Chondrocyte (in vitro differentiated cells): Measurements from ENCODE around the gene FRMPD1. TPM values are rescaled to one million over a fixed set of nuclear protein-coding genes. Genes with fewer than 3 reads are reported as not detected.

Experiments used
- DNase-seq: peaks from one replicate; pipeline ENCODE4 v3.0.0; 2021; ENCODE audit warnings: mixed read lengths, low spot score
- H3K27ac Mint-ChIP-seq: one replicate; pipeline ENCODE4 v1.8.0; 2021; ENCODE audit warnings: mild to moderate bottlenecking, moderate library complexity, mixed read lengths; ENCODE audit not compliant: unreplicated experiment
- H3K27me3 Mint-ChIP-seq: 2 replicates; pipeline ENCODE4 v1.8.0; 2021; ENCODE audit warnings: low read depth, mixed read lengths
- H3K36me3 Mint-ChIP-seq: 2 replicates; pipeline ENCODE4 v1.8.0; 2021; ENCODE audit warnings: low read depth, mixed read lengths
- H3K4me1 Mint-ChIP-seq: 2 replicates; pipeline ENCODE4 v1.8.0; 2021; ENCODE audit warnings: low read depth, mild to moderate bottlenecking, mixed read lengths
- H3K4me3 Mint-ChIP-seq: one replicate; pipeline ENCODE4 v1.8.0; 2021; ENCODE audit warnings: mild to moderate bottlenecking, moderate library complexity, mixed read lengths; ENCODE audit not compliant: unreplicated experiment
- H3K9me3 Mint-ChIP-seq: 2 replicates; pipeline ENCODE4 v1.8.0; 2021; ENCODE audit warnings: low read depth, mixed read lengths
- total RNA-seq: library from RNA; stranded (reverse); gene quantifications from 3 replicates; pipeline ENCODE4 v1.2.1, GENCODE V29; 2021
- TF ChIP-seq, protein P1 (sequence below): fragments of 200-600 bp; sonication (generic); IDR thresholded peaks from 2 replicates; pipeline ENCODE4 v1.5.0; 2021; ENCODE audit warnings: antibody characterized with exemption, mild to moderate bottlenecking, moderate library complexity

The FRMPD1 gene
- total RNA-seq, 1 donor from 2014 or later: not detected

DNA sequence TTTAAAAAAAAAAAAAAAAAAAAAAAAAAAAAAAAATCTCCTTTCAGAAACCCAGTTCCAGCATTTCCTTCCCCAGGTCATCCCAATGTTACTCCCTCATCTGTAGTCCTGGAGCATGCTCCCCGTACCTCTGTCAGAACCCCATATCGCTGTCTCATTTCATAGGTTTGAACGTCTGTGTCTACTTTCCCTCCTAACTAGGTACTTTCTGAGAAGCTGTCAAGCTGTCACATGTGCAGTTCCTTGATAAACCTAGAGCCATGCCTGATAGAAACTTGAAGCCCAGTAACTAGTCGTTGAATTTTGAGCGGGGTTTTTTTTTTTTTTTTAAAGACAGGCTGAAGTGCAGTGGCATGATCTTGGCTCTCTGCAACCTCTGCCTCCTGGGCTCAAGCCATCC, 118.6 kb downstream of the FRMPD1 start:
- no peak for DNase-seq
- peaks cover 11% of the 10 kb centered on the region for H3K36me3 Mint-ChIP-seq

DNA sequence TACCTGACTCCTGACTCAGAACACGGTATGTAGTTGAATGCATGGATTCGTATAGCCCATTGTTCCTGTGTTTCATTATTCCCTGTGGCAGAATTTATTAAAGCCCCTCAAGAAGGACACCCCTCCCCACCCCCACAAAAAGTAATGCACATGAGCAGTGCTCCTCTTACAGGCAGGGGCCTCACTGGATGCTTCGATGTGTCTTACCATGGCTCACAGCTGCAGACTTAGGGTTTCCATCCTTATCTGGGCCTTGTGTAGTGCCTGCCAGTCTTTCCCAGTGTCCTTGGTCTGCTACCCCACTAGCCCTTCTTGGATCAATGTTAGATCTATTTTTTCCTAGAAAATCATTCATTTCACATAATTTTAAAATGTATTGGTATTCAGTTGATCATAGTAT, 119.2 kb downstream of the FRMPD1 start:
- Mint-ChIP-seq H3K27ac (no peak overlapping the region), H3K4me1 (peaks cover 2% of the 10 kb centered on the region), H3K36me3 (peaks cover 9% of the 10 kb centered on the region), H3K4me3 (no peak overlapping the region), H3K27me3 (no peaks in the 10 kb centered on the region), H3K9me3 (peaks cover 4% of the 10 kb centered on the region)
- no peak for DNase-seq
- TF ChIP-seq, protein P1, sequence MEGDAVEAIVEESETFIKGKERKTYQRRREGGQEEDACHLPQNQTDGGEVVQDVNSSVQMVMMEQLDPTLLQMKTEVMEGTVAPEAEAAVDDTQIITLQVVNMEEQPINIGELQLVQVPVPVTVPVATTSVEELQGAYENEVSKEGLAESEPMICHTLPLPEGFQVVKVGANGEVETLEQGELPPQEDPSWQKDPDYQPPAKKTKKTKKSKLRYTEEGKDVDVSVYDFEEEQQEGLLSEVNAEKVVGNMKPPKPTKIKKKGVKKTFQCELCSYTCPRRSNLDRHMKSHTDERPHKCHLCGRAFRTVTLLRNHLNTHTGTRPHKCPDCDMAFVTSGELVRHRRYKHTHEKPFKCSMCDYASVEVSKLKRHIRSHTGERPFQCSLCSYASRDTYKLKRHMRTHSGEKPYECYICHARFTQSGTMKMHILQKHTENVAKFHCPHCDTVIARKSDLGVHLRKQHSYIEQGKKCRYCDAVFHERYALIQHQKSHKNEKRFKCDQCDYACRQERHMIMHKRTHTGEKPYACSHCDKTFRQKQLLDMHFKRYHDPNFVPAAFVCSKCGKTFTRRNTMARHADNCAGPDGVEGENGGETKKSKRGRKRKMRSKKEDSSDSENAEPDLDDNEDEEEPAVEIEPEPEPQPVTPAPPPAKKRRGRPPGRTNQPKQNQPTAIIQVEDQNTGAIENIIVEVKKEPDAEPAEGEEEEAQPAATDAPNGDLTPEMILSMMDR: no peak

More for the DNA sequence above, 118.6 kb downstream of the FRMPD1 start:
- H3K27ac Mint-ChIP-seq: no peak overlapping the region
- no peak overlapping the region for H3K4me3 Mint-ChIP-seq
- H3K4me1 Mint-ChIP-seq: peaks cover 2% of the 10 kb centered on the region
- TF ChIP-seq, protein P1: no peak
- peaks cover 4% of the 10 kb centered on the region for H3K9me3 Mint-ChIP-seq
- H3K27me3 Mint-ChIP-seq: no peaks in the 10 kb centered on the region

DNA sequence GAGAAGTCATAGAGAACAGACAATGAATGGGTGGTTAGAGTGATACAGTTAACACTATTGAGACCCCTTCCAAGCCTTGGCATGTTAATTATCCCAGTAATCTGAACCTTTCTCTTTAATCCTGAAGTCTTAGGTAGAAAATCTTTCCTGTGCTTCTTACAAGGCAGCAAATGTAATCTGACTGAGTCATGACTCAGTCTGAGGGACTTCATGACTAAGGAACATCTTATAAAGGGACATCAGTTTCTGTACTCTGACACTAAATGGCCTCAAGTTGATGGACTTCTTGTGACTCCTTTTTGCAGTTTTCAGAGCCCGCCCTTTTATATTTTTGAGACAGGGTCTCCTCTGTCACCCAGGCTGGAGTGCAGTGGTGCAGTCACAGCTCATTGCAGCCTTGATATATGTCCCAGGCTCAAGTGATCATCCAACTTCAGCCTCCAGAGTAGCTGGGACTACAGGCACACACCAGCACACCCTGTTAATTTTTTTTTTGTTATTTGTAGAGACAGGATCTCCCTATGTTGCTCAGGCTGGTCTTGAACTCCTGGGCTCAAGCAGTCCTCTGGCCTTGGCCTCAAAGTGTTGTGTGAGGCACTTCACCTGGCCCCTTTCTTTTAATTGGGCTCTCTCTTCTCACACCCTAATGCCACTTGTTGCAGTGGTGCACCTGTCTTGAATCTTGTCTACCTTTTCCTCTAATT, 124.6 kb downstream of the FRMPD1 start:
- Mint-ChIP-seq H3K27ac (no peak overlapping the region), H3K9me3 (no peaks in the 10 kb centered on the region), H3K27me3 (no peaks in the 10 kb centered on the region), H3K4me3 (no peak overlapping the region), H3K36me3 (peaks cover 14% of the 10 kb centered on the region), H3K4me1 (peaks cover 2% of the 10 kb centered on the region)
- DNase-seq: no peak
- TF ChIP-seq, protein P1: no peak

DNA sequence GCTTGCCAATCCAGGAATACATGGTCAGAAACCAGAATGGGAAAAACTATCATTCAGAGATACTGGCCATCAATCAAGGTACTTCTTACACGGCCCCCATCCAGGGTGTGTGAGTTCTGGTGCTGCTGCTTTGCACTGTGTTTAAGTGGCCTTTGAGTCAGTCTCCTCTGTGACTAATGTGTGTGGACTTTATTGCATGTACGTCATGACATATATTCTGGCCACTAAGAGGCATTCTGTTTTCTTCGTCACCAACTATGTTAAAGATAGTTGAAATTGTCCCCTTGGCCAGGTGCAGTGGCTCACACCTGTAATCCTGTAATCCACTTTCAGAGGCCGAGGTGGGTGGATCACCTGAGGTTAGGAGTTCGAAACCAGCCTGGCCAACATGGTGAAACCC, 125.6 kb downstream of the FRMPD1 start:
- Mint-ChIP-seq H3K9me3 (no peaks in the 10 kb centered on the region), H3K27me3 (no peaks in the 10 kb centered on the region), H3K36me3 (peaks cover 18% of the 10 kb centered on the region), H3K27ac (no peak overlapping the region), H3K4me3 (no peak overlapping the region), H3K4me1 (peaks cover 2% of the 10 kb centered on the region)
- TF ChIP-seq, protein P1: no peak
- DNase-seq: no peak

DNA sequence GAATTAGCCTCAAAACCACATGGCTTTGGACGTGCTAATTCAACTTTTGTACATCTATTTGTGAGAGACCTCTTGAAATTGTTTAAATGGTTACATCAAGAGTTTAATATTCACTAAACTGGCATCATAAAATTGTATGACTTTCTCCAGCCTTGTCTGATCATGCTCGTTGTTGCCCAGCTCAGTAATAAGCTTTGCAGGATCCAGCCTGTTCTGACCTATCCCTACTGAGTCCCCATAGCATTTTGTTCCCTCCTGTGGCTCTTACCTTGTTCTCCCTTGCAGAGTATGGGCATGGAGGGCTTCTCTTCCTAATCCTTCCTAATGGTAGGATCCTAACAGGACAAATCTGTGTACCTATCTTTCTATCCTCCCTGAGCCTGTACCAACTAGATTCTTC, 127.8 kb downstream of the FRMPD1 start:
- Mint-ChIP-seq H3K4me1 (peaks cover 19% of the 10 kb centered on the region), H3K9me3 (no peaks in the 10 kb centered on the region), H3K27ac (no peak overlapping the region), H3K36me3 (peaks cover 23% of the 10 kb centered on the region), H3K27me3 (no peaks in the 10 kb centered on the region), H3K4me3 (no peak overlapping the region)
- no peak for DNase-seq
- TF ChIP-seq, protein P1: no peak
